GM18870 (cell line): ENCODE measurements around the gene PDLIM5.
A peak's percentile ranks its signal among the peaks of the same experiment; 100 is the strongest.
"Not testable (repeated sequence)": the region's sequence is repeated elsewhere in the genome, so short reads cannot be mapped to it uniquely, and the experiment has no call there.

Experiments
- ATAC-seq: cut with Tn5 transposase; IDR thresholded peaks from one replicate; pipeline ENCODE4 v1.9.1; 2021; ENCODE audit warnings: moderate library complexity; ENCODE audit not compliant: unreplicated experiment

Gene PDLIM5

DNA sequence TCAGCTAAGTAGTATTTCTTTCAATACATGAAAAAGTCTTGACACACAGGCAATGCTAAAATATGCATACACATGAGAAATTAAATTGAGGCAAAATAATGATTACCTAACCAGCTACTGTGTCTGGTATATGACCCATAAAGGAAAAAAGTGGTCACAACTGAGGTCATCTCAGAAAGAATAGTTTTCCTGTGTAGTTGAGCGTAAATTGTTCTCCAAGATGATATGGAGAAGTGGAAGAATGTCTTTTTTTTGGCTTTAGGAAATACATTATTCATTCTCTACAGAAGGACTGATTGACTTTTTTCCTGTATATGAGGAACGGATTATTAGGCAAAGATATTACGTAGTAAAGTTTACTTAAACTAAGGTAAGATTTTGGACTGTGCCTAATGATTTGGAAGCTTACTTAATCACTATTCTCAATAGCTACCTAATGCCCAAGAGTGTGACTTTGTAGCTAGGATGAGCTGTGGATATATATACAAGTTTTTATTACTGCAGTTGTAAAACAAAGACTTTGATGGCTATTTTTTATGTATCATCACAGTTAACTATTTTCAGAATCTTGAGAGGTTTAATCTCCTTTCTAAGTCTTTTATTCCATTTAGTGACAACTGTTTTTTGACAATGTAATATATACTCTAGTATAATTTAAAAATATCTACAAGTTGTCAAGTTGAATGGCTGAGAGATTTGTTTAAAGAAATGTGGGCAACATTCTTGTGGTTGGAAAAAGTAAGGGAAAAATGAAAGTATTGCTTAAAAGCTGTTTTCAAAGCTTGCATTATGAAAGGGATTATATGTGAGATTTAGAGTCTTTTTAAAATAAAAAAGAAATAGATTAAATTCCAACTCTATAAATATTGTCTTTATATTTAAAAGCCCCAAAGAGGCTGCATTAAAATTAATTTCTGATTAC lies 100.2 kb downstream of the PDLIM5 start:
- no peak for ATAC-seq

GRCh38 chr4:94556047-94556446 lies 104.3 kb downstream of the PDLIM5 start:
- not testable (repeated sequence) for ATAC-seq

- ATAC-seq = not testable (repeated sequence)
Measured at GRCh38 chr4:94557632-94558031, 105.9 kb downstream of the PDLIM5 start.

GRCh38 chr4:94558392-94558904 lies 106.7 kb downstream of the PDLIM5 start:
- ATAC-seq = no peak

DNA sequence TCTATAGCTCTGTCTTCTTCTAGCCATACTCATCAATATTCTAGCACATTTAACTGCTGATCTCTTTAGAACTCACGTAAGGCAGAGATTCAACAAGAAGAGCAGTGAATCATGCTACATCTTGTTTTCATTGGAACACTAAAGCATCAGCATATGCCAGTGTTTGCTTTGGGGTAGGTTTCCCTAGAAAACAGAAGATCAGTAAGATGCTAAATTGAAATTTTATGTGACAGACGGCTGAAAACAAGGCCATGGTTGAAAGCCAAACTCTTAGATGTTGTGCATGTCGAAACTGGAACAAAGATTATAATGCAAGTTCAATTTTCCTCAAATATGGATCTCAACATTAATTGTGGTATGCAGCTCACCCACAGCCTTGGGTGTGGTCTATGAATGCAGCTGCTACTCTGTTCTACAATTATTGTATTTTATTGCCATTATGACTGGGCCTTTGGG lies 107.6 kb downstream of the PDLIM5 start:
- ATAC-seq = no peak

DNA sequence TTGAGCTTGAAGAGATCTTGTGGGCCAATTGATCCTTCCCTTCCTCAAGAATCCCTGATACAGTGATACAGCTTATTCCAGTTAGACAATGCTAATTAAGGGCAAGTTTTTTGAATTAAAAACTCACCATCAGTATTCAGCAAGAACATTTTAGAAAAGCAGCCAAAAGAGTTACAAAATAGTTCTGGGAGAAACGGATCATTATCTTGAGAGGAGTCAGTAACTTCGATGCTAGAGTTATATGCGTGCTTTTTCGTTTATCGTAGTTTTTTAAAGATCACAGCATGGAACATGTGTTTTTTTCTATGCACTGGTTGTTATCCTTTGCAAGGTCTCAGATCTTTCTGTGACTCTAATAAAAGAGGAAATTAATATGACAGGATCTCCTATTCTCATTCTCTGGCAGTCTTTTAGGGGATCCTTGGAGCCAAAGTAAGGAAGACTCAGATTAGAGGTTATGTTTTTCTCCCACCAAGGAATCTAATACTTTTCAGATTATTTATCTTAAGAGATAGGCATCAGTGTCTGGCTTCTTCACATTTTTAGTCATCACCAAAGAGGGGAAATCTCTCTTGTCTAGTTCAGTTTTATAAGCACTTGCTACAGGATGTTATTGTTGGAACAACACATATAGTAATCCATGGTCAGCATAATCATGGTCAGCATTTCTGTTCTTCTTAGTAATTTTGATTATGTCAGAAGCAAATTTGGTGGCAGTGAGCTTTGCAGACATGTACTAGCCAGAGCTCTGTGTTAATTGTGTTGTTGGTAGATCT lies 109.7 kb downstream of the PDLIM5 start:
- no peak for ATAC-seq

DNA sequence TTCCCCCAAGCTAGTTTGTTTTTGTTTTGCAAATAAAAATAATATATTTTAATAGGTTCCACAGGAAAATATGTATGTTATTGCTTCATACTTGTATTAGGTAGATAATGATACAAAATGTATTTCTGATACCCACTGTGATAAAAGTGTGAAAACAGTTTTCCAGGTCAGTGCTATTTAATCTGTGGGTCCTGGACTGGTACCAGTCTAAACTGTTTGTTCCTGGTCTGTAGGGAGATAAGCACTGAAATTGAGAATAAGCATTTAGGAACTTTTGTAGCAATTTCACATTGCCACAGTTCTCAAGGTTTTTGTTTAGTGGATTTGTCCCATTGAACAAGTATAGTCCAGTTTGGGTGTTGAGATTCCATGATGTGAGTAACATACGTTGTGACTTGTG lies 110.5 kb downstream of the PDLIM5 start:
- ATAC-seq = no peak

GRCh38 chr4:94564252-94564651 lies 112.5 kb downstream of the PDLIM5 start:
- ATAC-seq = no peak

DNA sequence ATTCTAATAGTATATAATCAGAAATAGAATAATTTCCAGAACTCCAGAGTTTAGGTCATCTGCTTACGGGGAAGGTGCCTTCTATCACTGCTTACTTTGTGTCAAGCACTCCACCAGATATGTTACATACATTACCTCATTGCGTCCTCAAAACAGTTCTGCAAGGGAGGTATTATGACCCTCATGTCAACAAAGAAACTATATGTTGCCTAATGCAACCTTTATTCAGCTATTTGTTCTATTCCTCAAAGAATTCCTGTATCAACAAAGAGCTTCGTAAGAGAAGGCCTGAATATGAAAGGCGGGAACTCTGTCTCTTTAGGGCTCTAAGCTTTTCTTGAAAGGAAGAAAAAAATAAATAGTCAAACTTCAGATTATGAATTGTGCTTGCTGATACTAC lies 114.7 kb downstream of the PDLIM5 start:
- ATAC-seq = no peak

DNA sequence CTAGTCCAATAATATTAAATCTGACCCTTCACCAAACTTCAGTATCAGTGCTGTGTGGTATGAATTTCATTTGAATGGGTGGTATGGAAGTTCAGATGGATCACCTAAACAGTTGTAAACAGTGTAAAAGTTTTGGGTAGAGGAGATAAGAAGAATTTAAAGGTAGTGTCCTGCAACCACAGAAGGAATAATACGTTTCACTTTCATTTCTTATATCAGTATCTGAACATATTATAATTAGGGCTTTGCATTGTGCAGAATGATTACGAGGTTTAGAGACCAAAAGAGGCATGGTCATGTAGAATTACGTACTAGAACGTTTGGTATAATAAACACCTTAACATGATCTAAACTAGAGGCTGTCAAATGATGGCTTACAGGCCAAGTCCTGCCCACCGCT lies 116.1 kb downstream of the PDLIM5 start:
- ATAC-seq = peak; percentile 90

DNA sequence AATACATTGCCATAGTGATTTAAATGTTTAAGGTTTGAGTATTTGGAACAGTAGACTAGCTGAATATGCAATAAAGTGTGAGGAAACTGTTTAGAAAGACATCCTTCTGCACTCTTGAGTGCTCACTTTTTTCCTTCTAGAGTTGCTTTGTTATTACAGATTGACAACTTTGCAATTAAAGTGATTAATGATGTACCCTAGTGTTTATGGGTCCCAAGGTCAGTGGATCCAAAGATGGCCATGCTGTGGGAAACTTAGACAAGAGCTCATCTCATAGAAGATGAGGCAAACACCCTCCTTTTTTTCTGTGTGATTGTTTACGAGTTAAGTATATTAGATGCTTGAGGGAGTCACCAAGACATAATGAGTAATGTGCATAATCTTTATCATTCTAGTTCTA lies 118.8 kb downstream of the PDLIM5 start:
- ATAC-seq = no peak

GRCh38 chr4:94571298-94571697 lies 119.6 kb downstream of the PDLIM5 start:
- no peak for ATAC-seq

DNA sequence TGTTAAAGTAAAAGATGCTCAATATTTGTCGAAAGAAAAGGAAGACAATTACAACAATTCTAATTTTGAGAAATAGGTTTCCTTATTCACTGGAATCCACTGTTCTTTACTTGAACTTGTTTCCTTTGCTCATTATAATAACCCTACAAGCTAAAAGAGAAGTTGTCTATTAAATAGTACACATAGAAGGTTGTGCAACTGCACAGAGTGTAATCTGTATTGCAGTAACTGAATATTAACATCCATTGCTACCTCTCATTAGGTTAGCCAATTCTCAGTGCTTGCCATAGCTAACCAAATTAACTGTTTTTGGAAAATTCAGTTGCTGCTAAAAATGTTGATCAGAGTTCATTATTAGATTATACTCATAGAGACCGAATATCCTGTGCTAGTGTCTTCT lies 120.0 kb downstream of the PDLIM5 start:
- no peak for ATAC-seq

GRCh38 chr4:94574050-94574449 lies 122.3 kb downstream of the PDLIM5 start:
- ATAC-seq = no peak

DNA sequence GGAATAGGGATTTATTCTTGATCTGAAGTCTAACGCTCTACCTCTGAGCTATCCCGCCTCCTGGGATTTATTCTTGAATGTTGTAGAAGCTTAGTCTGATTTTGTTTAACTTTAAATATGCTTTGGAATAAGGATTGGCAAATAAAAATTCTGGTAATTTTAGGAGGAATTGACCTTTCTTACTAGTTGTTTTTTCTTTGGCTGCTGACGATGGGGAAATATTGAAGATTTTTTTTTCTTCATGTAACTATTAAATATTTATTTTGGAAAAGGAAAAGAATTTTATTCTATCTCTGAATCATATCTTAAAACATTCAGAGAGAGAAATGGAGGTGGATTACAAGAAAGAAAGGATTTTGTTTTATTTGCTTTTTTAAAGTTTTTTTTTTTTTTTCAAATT lies 122.9 kb downstream of the PDLIM5 start:
- no peak for ATAC-seq

DNA sequence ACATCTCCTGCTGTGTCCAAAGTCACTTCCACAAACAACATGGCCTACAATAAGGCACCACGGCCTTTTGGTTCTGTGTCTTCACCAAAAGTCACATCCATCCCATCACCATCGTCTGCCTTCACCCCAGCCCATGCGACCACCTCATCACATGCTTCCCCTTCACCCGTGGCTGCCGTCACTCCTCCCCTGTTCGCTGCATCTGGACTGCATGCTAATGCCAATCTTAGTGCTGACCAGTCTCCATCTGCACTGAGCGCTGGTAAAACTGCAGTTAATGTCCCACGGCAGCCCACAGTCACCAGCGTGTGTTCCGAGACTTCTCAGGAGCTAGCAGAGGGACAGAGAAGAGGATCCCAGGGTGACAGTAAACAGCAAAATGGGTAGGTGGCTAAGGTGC lies 123.9 kb downstream of the PDLIM5 start:
- ATAC-seq = no peak

GRCh38 chr4:94576210-94576609 lies 124.5 kb downstream of the PDLIM5 start:
- no peak for ATAC-seq

GRCh38 chr4:94577136-94577535 lies 125.4 kb downstream of the PDLIM5 start:
- ATAC-seq = no peak

- ATAC-seq = no peak
Measured at GRCh38 chr4:94578195-94578594, 126.5 kb downstream of the PDLIM5 start.

- ATAC-seq = no peak
Measured at GRCh38 chr4:94581766-94582165, 130.0 kb downstream of the PDLIM5 start.

GRCh38 chr4:94582517-94582916 lies 130.8 kb downstream of the PDLIM5 start:
- ATAC-seq = no peak
